Endothelial cell of umbilical vein (primary cell): ENCODE data around the gene SNHG17. TPM values are rescaled to one million over a fixed set of nuclear protein-coding genes. Genes with fewer than 3 reads are reported as not detected.
"Not testable (repeated sequence)": the region's sequence is repeated elsewhere in the genome, so short reads cannot be mapped to it uniquely, and the experiment has no call there.

ENCODE experiments used
- BruUV-seq: library from RNA; stranded (reverse); fragments of 400-500 nt; replicated peaks from 2 replicates; lab custom pipeline; 2021; lab: Mats Ljungman, UMichigan
- CTCF ChIA-PET: fragments of 300-600, 350-600 bp; sonication (Branson Sonifier 250); formaldehyde crosslinking; loops from one replicate; lab custom pipeline; 2021; ENCODE audit warnings: antibody characterized with exemption, inconsistent platforms; lab: Charles Lee
- POLR2A ChIA-PET: fragments of 300-600, 350-600 bp; sonication (Branson Sonifier 250); formaldehyde crosslinking; loops from one replicate; lab custom pipeline; 2021; ENCODE audit warnings: antibody characterized with exemption, inconsistent platforms; lab: Charles Lee
- DNase-seq: peaks from one replicate; pipeline ENCODE4 v3.0.0-alpha.2; 2011; ENCODE audit warnings: low read depth, low spot score
- FAIRE-seq: peaks from 2 replicates; lab custom pipeline; 2011; peaks lifted over from hg19 to GRCh38; lab: Jason Lieb, UNC
- H2AFZ ChIP-seq: 2 replicates; pipeline ENCODE4 v1.6.0; 2012; ENCODE audit warnings: low read depth, low read length, control low read depth, inconsistent platforms
- H3K27ac ChIP-seq: 2 replicates; pipeline ENCODE4 v1.5.1; 2011; ENCODE audit warnings: low read depth, mild to moderate bottlenecking, control low read depth, low read length, moderate library complexity; ENCODE audit not compliant: insufficient read depth
- H3K27me3 ChIP-seq, 2 experiments: 2 replicates each; pipeline versions ENCODE4 v1.6.0 to v1.6.1; 2011; ENCODE audit warnings: low read length in 2 of 2, mixed read lengths in 1 of 2; ENCODE audit not compliant: control insufficient read depth in 2 of 2, insufficient read depth in 2 of 2
- H3K36me3 ChIP-seq, 2 experiments: 2 replicates in 1 of 2; 3 replicates in 1 of 2; pipeline ENCODE4 v1.5.1; 2011; ENCODE audit warnings: low read length in 2 of 2, mild to moderate bottlenecking in 1 of 2, moderate library complexity in 1 of 2; ENCODE audit not compliant: control insufficient read depth in 2 of 2, insufficient read depth in 2 of 2; ENCODE audit errors: extremely low read depth in 1 of 2
- H3K4me1 ChIP-seq: 3 replicates; pipeline ENCODE4 v1.5.1; 2011; ENCODE audit warnings: mild to moderate bottlenecking, low read length; ENCODE audit not compliant: control insufficient read depth, insufficient read depth; ENCODE audit errors: extremely low read depth
- H3K4me2 ChIP-seq: 2 replicates; pipeline ENCODE4 v1.6.1; 2011; ENCODE audit warnings: low read length, control low read depth, mixed read lengths; ENCODE audit not compliant: insufficient read depth
- H3K4me3 ChIP-seq, 3 experiments: fragments of 200-600 bp in 1 of 3; sonication (generic), shearing (Covaris generic) in 1 of 3; replicated peaks in 1 of 3; 2 replicates each; pipeline ENCODE4 v1.5.1; 2011 to 2016; ENCODE audit warnings: control low read depth in 3 of 3, low read length in 3 of 3, mild to moderate bottlenecking in 2 of 3, inconsistent platforms in 1 of 3, low read depth in 1 of 3, moderate library complexity in 1 of 3; ENCODE audit not compliant: insufficient read depth in 1 of 3
- H3K79me2 ChIP-seq: 2 replicates; pipeline ENCODE4 v1.6.0; 2012; ENCODE audit warnings: low read length, inconsistent platforms; ENCODE audit not compliant: control insufficient read depth, insufficient read depth
- H3K9ac ChIP-seq: replicated peaks from 2 replicates; pipeline ENCODE3; 2011; ENCODE audit warnings: low read length, control low read depth; ENCODE audit not compliant: insufficient read depth; ENCODE audit errors: extremely low read depth
- H3K9me1 ChIP-seq: replicated peaks from 3 replicates; pipeline ENCODE4 v1.6.0; 2011; ENCODE audit warnings: mild to moderate bottlenecking, low read length; ENCODE audit not compliant: control insufficient read depth, insufficient read depth; ENCODE audit errors: extremely low read depth
- H3K9me3 ChIP-seq: replicated peaks from 2 replicates; pipeline ENCODE4 v1.5.1; 2012; ENCODE audit warnings: low read length, inconsistent platforms; ENCODE audit not compliant: control insufficient read depth, insufficient read depth
- H4K20me1 ChIP-seq: replicated peaks from 2 replicates; pipeline ENCODE3; 2011; ENCODE audit warnings: mild to moderate bottlenecking, low read length; ENCODE audit not compliant: control insufficient read depth, insufficient read depth; ENCODE audit errors: extremely low read depth
- EZH2 ChIP-seq: IDR thresholded peaks from 2 replicates; pipeline ENCODE4 v1.6.1; 2012; ENCODE audit warnings: borderline replicate concordance, low read depth, mild to moderate bottlenecking, moderate library complexity, low read length, inconsistent platforms; ENCODE audit not compliant: severe bottlenecking
- FOS ChIP-seq: IDR thresholded peaks from 2 replicates; pipeline ENCODE4 v1.6.1; 2011; ENCODE audit warnings: mild to moderate bottlenecking, low read length, moderate library complexity, borderline replicate concordance; ENCODE audit not compliant: insufficient read depth
- GATA2 ChIP-seq: IDR thresholded peaks from 2 replicates; pipeline ENCODE4 v1.7.0; 2011; ENCODE audit warnings: low read depth, mild to moderate bottlenecking, moderate library complexity, mixed read lengths, low read length; ENCODE audit not compliant: insufficient read length, insufficient read depth
- JUN ChIP-seq: IDR thresholded peaks from 2 replicates; pipeline ENCODE4 v1.6.1; 2011; ENCODE audit warnings: borderline replicate concordance, low read depth; ENCODE audit not compliant: insufficient read length, insufficient read depth
- MYC ChIP-seq: IDR thresholded peaks from one replicate; pipeline ENCODE4 v1.6.1; 2011; ENCODE audit warnings: mild to moderate bottlenecking, low read depth, low read length
- POLR2A ChIP-seq: IDR thresholded peaks from 2 replicates; pipeline ENCODE4 v1.6.1; 2012; ENCODE audit warnings: low read depth, mild to moderate bottlenecking, control low read depth, low read length
- POLR2AphosphoS5 ChIP-seq: IDR thresholded peaks from 2 replicates; pipeline ENCODE4 v1.6.1; 2012; ENCODE audit warnings: low read depth, mild to moderate bottlenecking, control low read depth, low read length, moderate library complexity; ENCODE audit not compliant: insufficient read depth
- dilution Hi-C: fragments of 300-500 bp; cut with MboI; formaldehyde crosslinking; loops from one replicate; pipeline ENCODE4 v1.15.0; 2019; ENCODE audit warnings: low sequenced_read_pairs; ENCODE audit not compliant: extremely low pct_ligation_motif_present
- intact Hi-C: fragments of 100-400 bp; cut with micrococcal nuclease; formaldehyde crosslinking; loops from one replicate; pipeline ENCODE4 v1.10.0; 2022
- polyA plus RNA-seq, 4 experiments: library from polyadenylated mRNA; depleted of rRNA in 3 of 4; stranded (reverse) in 3 of 4; unstranded in 1 of 4; fragments of >200 nt; gene quantifications; 2 replicates each; pipeline versions ENCODE4 v1.2.1 to v1.2.3, GENCODE V29; 2011 to 2012; ENCODE audit warnings: missing spikeins in 1 of 4
- total RNA-seq: library from RNA; stranded (reverse); gene quantifications from 2 replicates; pipeline ENCODE4 v1.2.3, GENCODE V29; 2021
- TF ChIP-seq, protein P1 (sequence below), 2 donors: IDR thresholded peaks; 1 replicate in 1 of 2; 2 replicates in 1 of 2; pipeline ENCODE4 v1.5.1; 2011; ENCODE audit warnings: low read length in 2 of 2, mild to moderate bottlenecking in 2 of 2, moderate library complexity in 2 of 2, control low read depth in 1 of 2, inconsistent platforms in 1 of 2, low read depth in 1 of 2; ENCODE audit not compliant: insufficient read depth in 1 of 2; ENCODE audit errors: extremely low read depth in 1 of 2
- TF ChIP-seq, protein P2 (sequence below): IDR thresholded peaks from 2 replicates; pipeline ENCODE4 v1.6.1; 2011; ENCODE audit not compliant: insufficient read depth, insufficient read length

SNHG17 gene
- total and polyA plus RNA-seq, 2 donors (not counting 3 experiments of a cell fraction or from before 2014, with no cell fraction given) = 39.4 to 94.0 TPM

DNA sequence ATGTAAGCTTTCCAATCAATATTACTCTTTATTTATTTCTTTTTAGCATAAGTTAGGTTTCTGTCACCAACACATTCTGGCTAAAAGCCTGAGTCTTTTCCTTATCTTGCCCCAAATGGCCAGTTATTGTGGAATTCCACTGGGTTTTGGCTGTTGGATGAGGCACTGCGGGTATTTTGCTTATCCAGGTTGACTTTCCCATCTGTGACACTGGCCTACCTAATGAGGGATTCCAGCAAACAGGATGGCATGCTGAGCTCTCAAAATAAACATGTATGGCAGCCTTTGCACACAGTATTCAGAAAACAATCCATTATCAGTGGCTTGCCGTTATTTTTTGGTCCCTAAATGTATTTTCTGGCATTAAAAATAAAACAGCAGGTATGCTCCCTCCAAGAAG is 31.0 kb upstream of the SNHG17 start:
- Histone ChIP-seq H3K9ac (no peak overlapping the region), H3K4me1 (no peaks in the 10 kb centered on the region), H3K4me3 (no peak overlapping the region), H3K4me2 (no peak overlapping the region), H3K9me1 (no peaks in the 10 kb centered on the region), H2AFZ (no peak overlapping the region), H3K27ac (no peak overlapping the region), H4K20me1 (no peaks in the 10 kb centered on the region), H3K9me3 (no peaks in the 10 kb centered on the region), H3K36me3 (no peaks in the 10 kb centered on the region), H3K27me3 (peaks cover 0 to 7% of the 10 kb centered on the region in 2 experiments), H3K79me2 (no peaks in the 10 kb centered on the region)
- FAIRE-seq (no peak), DNase-seq (no peak)
- ChIA-PET POLR2A (no interaction called here), CTCF (interaction anchor here (1.4 to 2.6 kb wide), 2 partner anchors 13 to 20 kb away, joined by 3 to 9 read pairs; no protein-coding TSS in a partner anchor)
- BruUV-seq = no TSS peak
- TF ChIP-seq, protein P1, sequence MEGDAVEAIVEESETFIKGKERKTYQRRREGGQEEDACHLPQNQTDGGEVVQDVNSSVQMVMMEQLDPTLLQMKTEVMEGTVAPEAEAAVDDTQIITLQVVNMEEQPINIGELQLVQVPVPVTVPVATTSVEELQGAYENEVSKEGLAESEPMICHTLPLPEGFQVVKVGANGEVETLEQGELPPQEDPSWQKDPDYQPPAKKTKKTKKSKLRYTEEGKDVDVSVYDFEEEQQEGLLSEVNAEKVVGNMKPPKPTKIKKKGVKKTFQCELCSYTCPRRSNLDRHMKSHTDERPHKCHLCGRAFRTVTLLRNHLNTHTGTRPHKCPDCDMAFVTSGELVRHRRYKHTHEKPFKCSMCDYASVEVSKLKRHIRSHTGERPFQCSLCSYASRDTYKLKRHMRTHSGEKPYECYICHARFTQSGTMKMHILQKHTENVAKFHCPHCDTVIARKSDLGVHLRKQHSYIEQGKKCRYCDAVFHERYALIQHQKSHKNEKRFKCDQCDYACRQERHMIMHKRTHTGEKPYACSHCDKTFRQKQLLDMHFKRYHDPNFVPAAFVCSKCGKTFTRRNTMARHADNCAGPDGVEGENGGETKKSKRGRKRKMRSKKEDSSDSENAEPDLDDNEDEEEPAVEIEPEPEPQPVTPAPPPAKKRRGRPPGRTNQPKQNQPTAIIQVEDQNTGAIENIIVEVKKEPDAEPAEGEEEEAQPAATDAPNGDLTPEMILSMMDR (IDR thresholded peaks at IDR 0.05; ENCODE audit: extremely low read depth in 1 of 2, insufficient read depth in 1 of 2, low read depth in 1 of 2, low read length in 2 of 2) = no peak
- TF ChIP-seq POLR2AphosphoS5 (no peak), EZH2 (no peak), GATA2 (no peak), POLR2A (no peak), JUN (no peak), FOS (no peak), MYC (no peak)
- TF ChIP-seq, protein P2, sequence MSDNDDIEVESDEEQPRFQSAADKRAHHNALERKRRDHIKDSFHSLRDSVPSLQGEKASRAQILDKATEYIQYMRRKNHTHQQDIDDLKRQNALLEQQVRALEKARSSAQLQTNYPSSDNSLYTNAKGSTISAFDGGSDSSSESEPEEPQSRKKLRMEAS = no peak
- intact Hi-C loops = no loop called here
- dilution Hi-C loops = no loop called here

DNA sequence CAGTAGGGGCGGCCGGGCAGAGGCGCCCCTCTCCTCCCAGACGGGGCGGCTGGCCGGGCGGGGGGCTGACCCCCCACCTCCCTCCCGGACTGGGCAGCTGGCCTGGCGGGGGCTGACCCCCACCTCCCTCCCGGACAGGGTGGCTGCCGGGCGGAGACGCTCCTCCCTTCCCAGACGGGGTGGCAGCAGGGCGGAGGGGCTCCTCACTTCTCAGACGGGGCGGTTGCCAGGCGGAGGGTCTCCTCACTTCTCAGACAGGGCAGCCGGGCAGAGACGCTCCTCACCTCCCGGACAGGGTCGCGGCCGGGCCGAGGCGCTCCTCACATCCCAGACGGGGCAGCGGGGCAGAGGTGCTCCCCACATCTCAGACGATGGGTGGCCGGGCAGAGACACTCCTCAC is 26.4 kb upstream of the SNHG17 start:
- H3K4me1 ChIP-seq, H3K79me2 ChIP-seq, H3K9me1 ChIP-seq, H3K27ac ChIP-seq, dilution Hi-C loops, CTCF ChIA-PET, H3K9ac ChIP-seq, POLR2A ChIA-PET, H3K4me3 ChIP-seq, H3K4me2 ChIP-seq, FAIRE-seq, H2AFZ ChIP-seq, H3K27me3 ChIP-seq, H3K36me3 ChIP-seq, H4K20me1 ChIP-seq, H3K9me3 ChIP-seq, DNase-seq, BruUV-seq, intact Hi-C loops: not testable (repeated sequence)

DNA sequence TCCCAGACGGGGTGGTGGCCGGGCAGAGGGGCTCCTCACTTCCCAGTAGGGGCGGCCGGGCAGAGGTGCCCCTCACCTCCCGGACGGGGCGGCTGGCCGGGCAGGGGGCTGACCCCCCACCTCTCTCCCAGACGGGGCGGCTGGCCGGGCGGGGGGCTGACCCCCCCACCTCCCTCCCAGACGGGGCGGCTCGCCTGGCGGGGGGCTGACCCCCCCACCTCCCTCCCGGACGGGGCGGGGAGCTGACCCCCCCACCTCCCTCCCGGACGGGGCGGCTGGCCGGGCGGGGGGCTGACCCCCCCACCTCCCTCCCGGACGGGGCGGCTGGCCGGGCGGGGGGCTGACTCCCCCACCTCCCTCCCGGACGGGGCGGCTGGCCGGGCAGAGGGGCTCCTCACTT is 26.0 kb upstream of the SNHG17 start:
- H2AFZ ChIP-seq, CTCF ChIA-PET, H3K4me2 ChIP-seq, H3K79me2 ChIP-seq, H3K9ac ChIP-seq, POLR2A ChIA-PET, H4K20me1 ChIP-seq, BruUV-seq, H3K4me1 ChIP-seq, DNase-seq, H3K27me3 ChIP-seq, H3K36me3 ChIP-seq, FAIRE-seq, H3K9me3 ChIP-seq, intact Hi-C loops, dilution Hi-C loops, H3K4me3 ChIP-seq, H3K9me1 ChIP-seq, H3K27ac ChIP-seq: not testable (repeated sequence)
